T47D (cell line): Measurements from ENCODE around the gene CRISPLD2.

Experiments used
- DNase-seq, 2 experiments: peaks; one replicate each; pipeline versions ENCODE4 v3.0.0 to v3.0.0-alpha.2; 2011 to 2012; ENCODE audit warnings: low read depth in 1 of 2, low spot score in 1 of 2
- JUND ChIP-seq: IDR thresholded peaks from 2 replicates; pipeline ENCODE4 v1.6.1; 2012; ENCODE audit warnings: low read depth
- in situ Hi-C: cut with HindIII; loops from 2 replicates; pipeline ENCODE4 v1.10.0; 2016; ENCODE audit warnings: low sequenced_read_pairs, low pct_unique_long_range_greater_than_20kb

Gene CRISPLD2

DNA sequence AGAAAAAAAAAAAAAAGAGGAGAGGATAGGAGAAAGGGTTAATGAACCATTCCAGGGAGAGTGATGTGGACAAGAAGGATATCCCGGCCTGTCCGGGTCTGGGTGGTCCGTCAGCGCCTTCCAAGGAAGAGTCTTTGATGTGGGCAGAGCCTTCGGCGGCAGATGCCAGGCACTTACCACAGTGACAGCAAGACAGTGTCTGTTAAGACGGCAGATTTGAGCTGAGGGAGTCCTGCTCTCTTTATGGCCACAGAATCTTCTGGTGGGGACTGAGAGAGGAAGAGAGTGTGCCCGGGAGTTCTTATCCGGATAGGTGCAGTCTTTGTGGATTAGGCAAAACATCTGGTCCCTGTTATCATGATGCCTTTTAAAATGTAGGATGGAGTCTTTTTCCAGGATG is 96.4 kb downstream of the CRISPLD2 start:
- no peak for TF ChIP-seq JUND
- in situ Hi-C loops, result no loop called here
- DNase-seq, result no peak

DNA sequence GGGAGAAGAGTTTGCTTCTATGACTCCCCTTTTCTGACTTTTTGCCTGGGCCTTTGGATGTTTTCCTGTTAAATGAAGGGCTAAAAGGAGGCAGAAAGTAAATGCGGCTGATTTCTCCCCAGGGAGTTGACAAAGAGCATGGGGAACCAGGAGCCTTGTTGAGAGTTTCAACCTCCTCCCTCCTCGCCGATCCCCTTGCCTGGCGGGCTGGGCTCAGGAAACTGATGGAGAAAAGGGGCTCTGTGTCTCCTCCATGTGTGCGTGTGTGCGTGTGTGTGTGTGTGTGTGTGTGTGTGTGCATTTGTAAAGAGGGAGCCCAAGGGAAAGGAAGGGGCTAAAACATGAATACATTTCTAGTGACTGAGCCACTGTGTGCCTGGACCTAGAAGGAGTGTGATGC is 97.1 kb downstream of the CRISPLD2 start:
- no peak for TF ChIP-seq JUND
- no peak for DNase-seq
- in situ Hi-C loops, result no loop called here

DNA sequence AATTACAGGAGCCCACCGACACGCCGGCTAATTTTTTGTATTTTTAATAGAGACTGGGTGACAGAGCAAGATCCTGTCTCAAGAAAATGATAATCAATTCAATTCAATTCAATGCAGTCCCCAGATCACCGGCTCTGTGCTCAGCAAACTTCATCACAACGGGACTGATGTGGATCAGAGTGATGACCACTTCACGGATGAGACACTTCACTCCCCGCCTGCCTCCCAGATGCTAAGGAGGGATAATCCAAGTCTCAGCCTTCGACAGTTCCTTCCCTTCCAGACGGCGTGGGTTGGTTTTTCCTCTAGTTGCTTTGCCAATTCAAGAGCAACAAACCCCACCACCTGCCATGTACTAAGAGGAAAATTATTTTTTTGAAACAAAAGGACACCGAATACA is 97.7 kb downstream of the CRISPLD2 start:
- no peak for DNase-seq
- in situ Hi-C loops, result no loop called here
- TF ChIP-seq JUND, result no peak

DNA sequence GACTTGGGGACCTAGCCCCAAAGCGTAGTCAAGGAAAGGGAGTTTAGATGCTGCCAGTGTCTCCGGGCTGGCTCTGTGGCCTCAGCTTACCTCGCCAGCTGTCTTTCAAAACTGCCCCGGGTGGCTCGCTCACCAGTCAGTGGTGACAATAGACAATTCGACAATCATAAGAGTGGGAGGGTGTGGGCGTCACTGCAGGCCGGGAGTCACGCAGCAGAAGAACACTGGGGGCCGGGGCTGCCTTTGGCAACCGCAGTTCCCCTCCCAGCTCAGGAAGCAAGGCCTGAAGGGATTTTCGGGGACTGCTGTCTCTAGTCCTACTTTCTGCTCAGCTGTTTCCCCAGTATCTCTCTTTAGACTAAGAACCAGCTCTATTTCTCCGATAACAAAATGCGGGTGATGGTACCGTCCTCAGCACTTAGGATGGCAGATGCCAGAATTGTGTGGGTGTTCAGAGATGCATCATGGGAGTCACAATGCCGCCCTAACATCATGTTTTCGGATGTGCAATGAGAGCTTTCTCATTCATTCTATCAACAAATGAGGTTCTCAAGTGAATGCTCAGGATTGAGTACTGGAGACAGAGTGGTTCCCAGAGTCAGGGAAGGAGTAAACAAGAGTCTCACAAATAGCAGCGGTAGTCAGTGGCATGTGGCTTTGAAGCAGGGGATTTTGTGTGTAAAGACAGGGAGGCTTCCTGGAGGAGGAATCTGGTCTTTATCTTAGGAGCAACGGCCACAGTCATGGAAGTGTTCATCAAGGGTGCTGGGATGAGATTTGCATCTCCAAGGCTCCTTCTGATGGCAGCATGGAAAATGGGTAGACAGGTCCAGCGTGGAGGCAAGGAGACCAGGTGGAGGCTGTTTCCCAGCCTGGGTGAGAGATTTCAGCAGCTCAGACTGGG is 98.5 kb downstream of the CRISPLD2 start:
- in situ Hi-C loops, result no loop called here
- TF ChIP-seq JUND, result no peak
- DNase-seq, result no peak

GRCh38 chr16:84919269-84919668 is 99.5 kb downstream of the CRISPLD2 start:
- DNase-seq, result no peak
- in situ Hi-C loops, result no loop called here
- TF ChIP-seq JUND, result no peak

GRCh38 chr16:84919708-84920107 is 99.9 kb downstream of the CRISPLD2 start:
- DNase-seq, result no peak
- in situ Hi-C loops, result no loop called here

GRCh38 chr16:84920333-84920732 is 100.5 kb downstream of the CRISPLD2 start:
- no peak for DNase-seq
- in situ Hi-C loops, result no loop called here
- no peak for TF ChIP-seq JUND

More at GRCh38 chr16:84919708-84920107, 99.9 kb downstream of the CRISPLD2 start:
- no peak for TF ChIP-seq JUND

GRCh38 chr16:84922351-84923120 is 102.8 kb downstream of the CRISPLD2 start:
- in situ Hi-C loops, result no loop called here
- TF ChIP-seq JUND, result no peak
- no peak for DNase-seq

DNA sequence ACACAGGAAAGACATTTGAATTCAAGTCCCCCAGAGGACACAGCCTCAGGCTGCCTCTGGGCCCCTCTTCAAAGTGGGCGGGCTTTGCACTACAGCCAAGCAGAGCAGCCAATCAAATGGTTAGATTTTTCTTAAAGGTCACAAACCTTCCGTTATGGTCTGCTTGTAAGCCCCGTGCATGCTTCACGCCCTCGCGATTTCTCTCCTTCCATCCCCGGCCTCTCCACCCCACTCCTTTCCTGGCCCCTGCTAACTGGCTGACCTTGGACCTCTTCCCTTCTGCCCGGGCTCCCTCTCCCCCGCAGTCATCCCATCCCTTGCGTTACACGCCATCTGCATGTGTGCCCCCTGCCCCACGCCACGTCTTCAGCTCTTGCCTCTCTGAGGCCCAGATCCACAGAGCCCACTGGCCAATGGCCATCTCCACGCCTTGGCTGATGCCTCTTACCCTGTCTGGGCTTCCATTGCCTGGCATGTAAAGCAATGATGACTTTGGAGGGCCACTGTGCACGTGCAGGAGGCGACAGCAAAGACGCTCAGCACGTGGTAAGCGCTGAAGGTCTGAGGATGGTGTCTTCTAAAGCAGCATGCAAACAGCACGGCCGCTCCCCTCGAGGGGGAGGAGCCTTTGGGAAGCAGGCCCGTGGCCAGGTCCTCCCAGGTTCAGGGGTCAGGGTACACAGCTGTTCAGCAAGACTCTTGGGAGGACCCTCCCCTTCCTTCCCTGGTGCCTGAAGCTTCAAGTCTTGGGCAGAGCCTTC is 104.7 kb downstream of the CRISPLD2 start:
- no peak for TF ChIP-seq JUND
- peak in 1 of 2 experiments; percentile 31 for DNase-seq
- in situ Hi-C loops, result no loop called here

GRCh38 chr16:84925092-84925772 is 105.4 kb downstream of the CRISPLD2 start:
- in situ Hi-C loops, result no loop called here
- DNase-seq, result peak; percentile 55 to 64
- no peak for TF ChIP-seq JUND

DNA sequence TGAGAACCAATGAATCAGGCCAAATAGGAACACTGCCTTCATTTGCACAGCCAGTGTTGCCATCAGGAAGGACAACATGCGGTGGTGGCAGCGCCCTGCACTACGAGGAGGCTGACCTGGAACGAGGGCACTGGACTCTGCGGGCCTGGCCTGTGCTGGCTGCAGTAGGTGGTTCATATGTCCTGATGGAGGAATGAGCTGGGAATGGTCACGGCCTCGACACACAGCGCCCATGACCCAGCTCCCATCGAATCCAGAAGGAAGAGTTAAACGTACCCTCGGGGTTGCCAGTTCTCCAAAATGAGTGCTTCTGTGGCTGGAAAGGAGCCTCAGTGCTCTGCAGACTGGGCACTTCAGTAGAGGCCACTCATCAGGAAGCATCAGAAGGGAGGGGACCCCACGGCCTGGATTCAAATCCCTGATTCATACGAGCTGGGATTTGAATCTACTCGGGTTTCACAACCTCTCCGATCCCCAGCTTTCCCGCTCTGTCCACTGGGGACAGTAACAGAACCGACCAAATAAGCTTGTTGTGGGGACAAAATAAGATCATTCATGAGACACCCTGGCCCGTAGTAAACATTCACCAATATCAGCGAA is 106.1 kb downstream of the CRISPLD2 start:
- DNase-seq, result no peak
- TF ChIP-seq JUND, result no peak
- in situ Hi-C loops, result no loop called here

- in situ Hi-C loops, result no loop called here
- DNase-seq, result no peak
Measured at GRCh38 chr16:84926462-84926861, 106.7 kb downstream of the CRISPLD2 start.

More at GRCh38 chr16:84926462-84926861, 106.7 kb downstream of the CRISPLD2 start:
- no peak for TF ChIP-seq JUND
